GM18505 (cell line): ENCODE data around the gene YWHAQ.

Experiments
- ATAC-seq: cut with Tn5 transposase; IDR thresholded peaks from one replicate; pipeline ENCODE4 v1.9.1; 2021; ENCODE audit not compliant: unreplicated experiment
- POLR2A ChIP-seq: IDR thresholded peaks from 4 replicates; pipeline ENCODE4 v1.6.1; 2011; ENCODE audit warnings: borderline replicate concordance; ENCODE audit not compliant: insufficient read depth, insufficient read length; ENCODE audit errors: extremely low read depth

The YWHAQ gene

DNA sequence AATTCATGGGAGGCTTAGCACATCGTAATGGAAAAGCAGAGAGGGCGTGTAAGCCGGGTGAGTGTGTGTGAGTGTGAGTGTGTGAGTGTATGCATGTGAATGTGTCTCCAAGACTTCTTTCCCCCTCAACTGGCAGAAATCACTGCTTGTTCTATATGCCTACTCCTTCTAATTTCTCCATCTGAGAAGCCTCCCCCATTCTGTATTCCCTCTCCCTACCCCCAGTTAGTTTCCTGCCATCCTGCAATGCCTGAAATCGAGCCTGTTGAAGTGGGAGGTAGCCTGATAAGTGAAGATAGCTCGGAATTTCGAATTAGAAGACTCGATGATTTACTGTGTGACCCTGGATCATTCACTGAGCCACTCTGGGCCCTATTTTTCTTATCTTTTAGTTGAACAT, 30.0 kb upstream of the YWHAQ start:
- ATAC-seq: no peak
- TF ChIP-seq POLR2A: no peak

DNA sequence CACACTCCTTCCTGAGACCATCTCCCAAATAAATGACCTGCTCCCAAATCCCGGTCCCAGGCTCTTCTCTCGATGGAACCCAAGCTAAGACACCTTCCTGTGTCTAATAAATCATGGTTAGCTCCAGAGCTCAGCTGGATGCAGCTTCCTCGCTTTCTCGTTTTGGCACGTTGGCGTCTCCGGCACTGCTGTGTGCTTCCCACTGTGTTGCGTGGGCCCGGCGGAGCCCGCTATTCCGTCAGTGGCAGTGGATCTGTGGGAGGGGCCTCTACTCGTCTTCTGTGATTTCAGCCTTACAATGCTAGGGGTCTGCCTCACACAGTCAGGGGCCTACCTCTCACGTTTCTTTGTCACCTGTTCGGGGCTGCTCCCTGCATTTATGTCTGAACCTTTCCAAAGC, 29.4 kb upstream of the YWHAQ start:
- no peak for ATAC-seq
- no peak for TF ChIP-seq POLR2A

DNA sequence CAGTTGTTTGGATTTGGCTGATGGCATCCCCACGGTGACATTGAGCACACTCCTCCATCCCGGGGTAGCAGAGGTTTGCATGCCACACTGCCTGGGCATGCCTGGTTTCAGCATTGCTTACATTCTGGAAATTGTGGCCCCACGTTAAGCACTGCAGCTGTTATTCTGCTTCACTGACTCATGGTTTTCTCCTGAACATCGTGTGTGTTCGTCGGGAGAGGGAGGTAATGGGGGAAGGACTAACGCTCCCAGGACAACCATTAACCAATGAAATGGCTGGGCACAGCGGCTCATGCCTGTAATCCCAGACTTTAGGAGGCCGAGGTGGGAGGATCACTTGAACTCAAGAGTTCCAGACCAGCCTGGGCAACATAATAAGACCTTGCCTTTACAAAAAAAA, 28.2 kb upstream of the YWHAQ start:
- TF ChIP-seq POLR2A: no peak
- ATAC-seq: no peak

DNA sequence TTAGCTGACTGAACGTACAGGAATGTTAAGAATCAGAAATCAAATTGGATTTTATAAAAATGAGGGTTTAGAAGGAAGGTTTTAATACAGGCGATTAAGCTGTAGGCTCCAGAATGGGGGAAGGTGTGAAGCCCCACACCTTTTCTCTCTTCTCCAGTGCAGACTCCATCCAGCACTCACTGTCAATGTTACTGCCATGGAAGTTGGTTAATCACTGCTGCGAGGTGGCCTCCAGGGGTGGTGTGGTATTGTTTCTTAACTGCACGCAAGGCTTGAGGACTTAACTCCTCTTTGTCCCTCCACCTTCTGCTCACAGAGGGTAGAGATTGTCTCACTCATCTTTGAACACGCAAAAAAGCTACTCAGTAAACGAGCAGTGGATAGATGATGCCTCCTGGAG, 26.9 kb upstream of the YWHAQ start:
- no peak for TF ChIP-seq POLR2A
- ATAC-seq: no peak

DNA sequence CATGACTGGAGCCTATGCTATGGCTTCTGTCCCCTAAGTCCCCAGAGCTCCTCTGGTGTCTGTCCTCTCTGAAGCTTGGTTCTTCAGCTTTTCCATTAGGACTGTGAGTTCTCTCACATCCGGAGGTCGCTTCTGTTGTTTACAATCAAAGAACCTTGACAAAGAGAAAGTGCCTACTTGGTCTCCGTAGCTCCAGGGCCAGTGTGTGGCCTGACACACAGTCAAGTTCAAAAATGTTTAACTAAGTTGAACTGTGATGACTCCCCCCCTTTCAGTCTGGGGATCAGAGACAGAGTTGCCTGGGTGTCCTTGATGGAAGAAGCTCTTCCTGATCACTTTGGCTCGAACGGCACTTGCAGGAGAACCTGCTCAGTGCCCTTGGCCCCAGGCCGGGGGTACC, 26.3 kb upstream of the YWHAQ start:
- TF ChIP-seq POLR2A: no peak
- ATAC-seq: no peak

DNA sequence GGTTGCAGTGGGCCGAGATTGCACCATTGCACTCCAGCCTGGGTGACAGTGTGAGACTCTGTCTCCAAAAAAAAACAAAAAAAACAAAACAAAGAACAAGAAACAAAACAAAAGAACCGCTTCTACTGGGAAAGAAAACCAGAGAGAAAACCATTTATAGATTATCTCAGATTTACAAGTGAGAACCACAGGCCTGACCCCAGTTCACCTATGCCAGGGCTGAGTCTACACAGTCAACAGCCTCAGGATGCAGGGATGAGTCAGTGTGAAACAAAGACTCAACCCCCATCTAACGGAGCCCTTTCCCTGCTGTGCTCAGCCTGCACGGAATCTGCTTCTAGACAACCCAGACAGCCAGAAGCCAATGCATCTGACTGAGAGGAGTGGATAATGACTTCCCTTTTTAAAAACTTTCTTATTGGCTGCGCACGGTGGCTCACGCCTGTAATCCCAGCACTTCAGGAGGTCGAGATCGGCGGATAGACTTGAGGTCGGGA, 25.5 kb upstream of the YWHAQ start:
- no peak for TF ChIP-seq POLR2A
- ATAC-seq: peak; percentile 87

DNA sequence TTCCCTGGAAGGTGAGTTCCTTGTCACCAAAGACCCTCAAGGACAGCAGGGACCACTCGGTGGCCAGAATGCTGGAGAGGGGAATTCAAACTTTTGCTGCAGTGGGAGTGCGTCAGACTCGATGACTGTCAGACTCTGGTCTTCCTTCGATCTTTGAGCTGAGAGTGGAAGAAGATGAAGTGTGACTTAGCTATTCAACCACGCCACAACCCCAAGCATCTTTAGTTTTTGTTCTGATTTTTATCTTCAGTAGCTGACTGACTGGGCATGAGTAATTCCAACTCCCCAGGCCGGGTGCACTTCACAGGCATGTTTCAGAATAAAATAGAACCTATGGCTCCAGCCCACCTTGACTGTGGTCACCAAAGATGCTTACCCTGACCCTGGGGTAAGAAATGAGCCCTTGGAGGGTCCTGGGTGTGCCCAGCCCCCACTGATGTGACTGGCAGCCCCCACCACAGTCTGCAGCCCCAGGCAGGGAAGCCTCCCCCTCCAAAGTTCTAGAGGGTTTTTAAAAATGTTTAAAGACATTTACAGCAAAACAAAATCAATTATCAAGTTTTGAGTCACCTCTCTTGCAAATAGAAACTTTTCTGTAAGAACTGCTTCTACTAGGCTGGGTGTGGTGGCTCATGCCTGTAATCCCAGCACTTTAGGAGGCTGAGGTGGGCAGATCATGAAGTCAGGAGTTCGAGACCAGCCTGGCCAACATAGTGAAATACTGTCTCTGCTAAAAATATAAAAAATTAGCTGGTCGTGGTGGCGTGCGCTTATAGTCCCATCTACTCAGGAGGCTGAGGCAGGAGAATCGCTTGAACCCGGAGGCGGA, 24.9 kb upstream of the YWHAQ start:
- no peak for ATAC-seq
- no peak for TF ChIP-seq POLR2A

DNA sequence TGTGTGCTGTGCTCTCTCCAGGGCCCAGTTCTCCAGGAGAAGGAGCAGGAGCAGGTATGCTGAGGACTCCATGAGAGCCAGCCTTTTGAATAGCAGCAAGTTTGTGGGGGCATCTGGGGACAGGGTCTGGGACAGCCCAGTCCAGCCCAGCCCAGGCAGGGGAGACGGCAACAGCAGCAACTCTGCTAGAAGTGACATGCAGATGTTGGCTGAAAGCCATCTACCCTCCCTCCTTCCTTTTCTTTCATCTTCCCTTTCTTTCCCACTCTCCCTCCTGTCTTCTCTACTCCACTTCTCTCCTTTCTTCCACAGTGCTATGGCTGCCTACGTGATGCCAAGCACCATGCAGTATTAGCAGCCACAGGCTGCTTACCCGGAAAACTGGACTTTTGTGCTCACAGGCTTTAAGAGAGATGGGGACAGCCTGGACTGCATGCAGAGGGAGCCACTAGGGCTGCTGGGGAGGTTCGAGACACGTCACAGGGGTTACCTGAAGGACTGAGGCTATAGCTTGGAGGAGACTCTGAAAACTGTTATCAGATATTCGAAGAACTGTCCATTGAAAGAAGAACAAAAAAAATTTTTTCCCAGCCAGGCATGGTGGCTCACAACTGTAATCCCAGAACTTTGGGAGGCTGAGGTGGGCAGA, 23.8 kb upstream of the YWHAQ start:
- ATAC-seq: no peak
- TF ChIP-seq POLR2A: no peak

DNA sequence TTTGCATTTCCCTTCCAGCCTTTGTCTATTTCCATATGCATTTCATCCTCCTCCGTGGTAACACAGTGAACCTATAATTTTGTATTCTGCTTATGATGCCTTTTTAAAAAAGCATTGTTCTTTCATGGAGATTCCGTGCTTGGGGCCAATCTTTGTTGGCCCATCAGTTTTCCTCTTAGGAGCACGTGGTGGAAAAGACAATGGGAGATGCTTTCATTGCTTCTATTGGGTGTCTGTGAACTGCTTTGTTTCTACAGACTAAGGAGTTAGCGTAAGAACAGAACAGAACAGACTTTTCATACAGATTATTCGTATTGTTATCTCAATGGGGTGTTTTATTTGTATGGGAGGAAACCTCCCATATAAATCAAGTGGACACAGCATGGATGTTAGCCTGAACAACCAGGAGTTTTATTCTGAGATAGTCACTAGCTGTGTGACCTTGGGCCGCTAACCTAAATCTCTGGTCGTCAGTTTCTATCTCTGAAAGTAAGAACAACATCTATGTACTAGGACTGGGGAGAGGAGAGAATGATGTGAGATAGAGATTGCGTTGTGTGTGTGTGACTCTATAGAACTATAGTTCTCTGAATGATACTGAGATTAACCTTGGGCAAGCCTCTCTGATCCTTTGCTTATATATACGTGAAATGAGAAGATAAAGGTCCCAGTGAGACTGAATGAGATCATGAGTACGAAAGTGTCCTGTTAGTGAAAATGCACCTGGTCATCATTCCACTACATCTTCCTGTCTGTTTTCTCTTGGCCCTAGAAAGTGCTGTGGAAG, 22.9 kb upstream of the YWHAQ start:
- no peak for ATAC-seq
- no peak for TF ChIP-seq POLR2A

DNA sequence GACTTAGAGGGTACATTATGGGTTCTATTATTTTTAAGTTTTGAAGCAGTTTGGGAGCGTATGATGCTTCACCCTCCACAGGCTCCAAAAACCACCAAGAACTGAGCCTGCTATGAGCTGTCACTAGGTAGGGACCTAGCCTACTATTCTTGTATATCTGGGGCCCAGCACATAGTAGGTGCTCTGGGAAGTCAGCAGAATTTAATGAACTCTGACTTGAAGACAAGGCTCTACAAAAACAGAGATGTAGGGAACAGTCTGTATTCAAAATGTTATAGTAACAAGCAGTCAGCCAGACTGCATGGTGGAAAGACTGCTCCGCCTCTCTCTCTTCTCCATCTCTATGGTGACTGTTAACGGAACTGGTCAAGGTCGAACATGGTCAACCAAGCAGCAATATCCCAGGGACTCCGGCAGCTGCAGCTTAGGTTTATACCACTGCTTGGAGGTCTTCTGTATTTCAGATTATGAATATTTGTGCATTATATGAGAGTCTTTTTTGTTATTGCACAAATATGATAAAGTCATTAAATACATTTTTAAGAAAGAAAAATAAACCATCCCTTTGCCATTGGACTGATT, 22.2 kb upstream of the YWHAQ start:
- no peak for ATAC-seq
- no peak for TF ChIP-seq POLR2A

DNA sequence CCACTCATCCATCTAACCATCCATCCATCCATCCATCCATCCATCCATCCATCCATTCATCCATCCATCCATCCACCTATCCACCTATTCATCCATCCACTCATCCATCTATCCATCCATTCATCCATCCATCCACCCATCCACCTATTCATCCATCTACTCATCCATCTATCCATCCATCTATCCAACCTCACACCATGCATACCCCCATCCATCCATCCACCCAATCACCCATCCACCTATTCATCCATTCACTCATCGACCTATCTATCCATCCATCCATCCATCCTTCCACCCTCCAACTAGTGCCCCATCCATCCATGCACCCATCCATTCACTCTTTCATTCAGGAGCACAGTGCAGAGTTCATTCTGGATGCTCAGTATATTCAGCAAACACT, 21.5 kb upstream of the YWHAQ start:
- ATAC-seq: no peak
- TF ChIP-seq POLR2A: no peak

DNA sequence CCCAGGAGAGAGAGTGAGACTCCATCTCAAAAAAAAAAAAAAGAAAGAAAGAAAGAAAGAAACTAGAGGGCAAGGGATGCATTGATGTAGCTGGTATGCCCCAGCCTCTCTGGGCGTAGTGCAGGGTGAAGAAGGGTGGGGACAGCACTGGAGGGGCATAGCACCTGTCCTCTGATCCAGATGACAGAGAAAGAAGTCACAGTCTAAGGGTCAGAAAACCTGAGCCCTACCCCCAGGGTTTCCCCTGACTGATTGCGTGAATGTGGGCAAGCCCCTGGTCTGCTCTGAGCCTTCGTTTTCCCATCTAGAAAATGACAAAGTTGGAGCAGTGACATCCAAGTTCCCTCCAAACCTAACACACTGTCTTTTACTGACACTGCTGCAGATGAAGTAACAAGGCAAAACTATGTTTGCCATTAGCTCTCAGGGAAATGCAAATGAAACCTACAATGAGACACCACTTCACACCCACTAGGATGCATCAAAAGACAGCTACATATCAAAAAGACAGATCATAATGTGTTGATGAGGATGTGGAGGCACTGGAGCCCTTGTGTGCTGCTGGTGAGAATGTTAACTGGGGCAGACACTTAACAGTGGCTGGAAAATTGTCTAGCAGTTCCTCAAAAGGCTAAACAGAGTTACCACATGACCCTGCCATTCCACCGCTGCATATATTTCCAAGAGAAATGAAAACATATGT, 19.5 kb upstream of the YWHAQ start:
- ATAC-seq: no peak
- TF ChIP-seq POLR2A: no peak

DNA sequence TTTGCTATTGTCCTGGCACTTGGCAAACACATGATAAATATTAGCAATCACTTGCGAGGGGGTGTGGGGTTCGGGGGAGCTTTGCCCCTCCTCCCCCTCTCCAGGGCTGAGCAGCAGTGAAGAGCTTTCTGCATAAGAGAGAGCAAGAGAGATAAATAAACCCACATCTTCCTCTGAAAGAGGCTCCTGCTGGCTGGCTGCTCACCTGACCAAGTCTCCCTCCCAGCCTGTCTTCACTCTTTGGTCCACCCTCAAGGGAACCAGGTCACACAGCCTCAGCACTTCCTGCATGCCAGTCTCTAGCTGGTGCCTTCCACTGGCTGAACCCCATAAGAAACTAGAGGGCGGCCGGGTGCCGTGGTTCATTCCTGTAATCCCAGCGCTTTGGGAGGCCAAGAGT, 18.5 kb upstream of the YWHAQ start:
- no peak for ATAC-seq
- no peak for TF ChIP-seq POLR2A
